Panc1 (cell line): Measurements from ENCODE around the gene AKAP8L.

ENCODE experiments used
- POLR2AphosphoS5 ChIP-seq: IDR thresholded peaks from 2 replicates; pipeline ENCODE4 v1.6.1; 2012; ENCODE audit warnings: mild to moderate bottlenecking, low read depth, low read length, moderate library complexity
- TCF7L2 ChIP-seq: IDR thresholded peaks from 2 replicates; pipeline ENCODE4 v1.6.1; 2011; ENCODE audit warnings: mild to moderate bottlenecking, low read depth, low read length, inconsistent platforms
- TF ChIP-seq, protein P1 (sequence below): fragments of 450-650 bp; IDR thresholded peaks from 2 replicates; pipeline ENCODE4 v1.5.1; 2017; ENCODE audit warnings: mild to moderate bottlenecking
- TF ChIP-seq, protein P2 (sequence below), 2 experiments: IDR thresholded peaks; 2 replicates each; pipeline ENCODE4 v1.6.1; 2011 to 2012; ENCODE audit warnings: low read depth in 2 of 2, control low read depth in 1 of 2, low read length in 1 of 2, mild to moderate bottlenecking in 1 of 2, moderate library complexity in 1 of 2; ENCODE audit not compliant: insufficient read depth in 1 of 2

DNA sequence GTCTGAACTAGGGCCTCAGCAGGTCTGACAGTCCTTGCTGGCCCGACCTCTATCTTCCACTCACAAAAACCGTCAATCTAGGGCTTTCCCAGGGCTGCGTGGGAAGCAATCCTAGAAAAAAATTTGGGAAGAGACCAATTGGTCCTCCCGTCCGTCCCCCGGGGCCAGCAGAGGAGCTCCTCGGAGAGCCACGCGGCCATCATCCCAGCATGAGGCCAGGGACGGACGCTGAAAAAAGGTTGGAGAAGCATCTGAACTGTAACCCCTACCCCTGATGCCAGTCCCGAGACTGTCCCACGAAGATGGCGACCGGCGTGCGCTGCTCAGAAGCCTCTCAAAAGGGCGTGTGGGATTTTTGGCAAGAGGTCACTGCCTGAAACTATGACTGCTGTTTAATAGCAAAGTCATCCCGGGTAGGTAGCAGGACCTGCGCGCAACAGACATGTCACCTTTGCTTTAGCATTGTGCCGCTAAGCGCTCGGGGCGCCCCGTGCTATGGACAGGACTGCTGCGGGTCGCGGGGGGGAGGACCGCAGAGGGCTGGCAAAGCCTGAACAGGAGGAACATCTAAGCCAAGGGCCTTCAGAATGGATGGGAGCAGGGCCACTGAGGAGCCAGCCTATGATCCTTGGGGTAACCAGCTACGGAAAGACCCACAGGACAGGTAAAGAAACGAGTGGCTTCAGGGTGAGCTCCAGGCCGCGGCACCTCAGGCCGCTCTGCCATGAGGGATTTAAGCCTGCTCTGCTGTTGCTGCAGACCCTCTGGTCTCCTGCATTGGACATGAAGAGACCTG is 49.8 kb downstream of the AKAP8L start:
- TF ChIP-seq, protein P1, sequence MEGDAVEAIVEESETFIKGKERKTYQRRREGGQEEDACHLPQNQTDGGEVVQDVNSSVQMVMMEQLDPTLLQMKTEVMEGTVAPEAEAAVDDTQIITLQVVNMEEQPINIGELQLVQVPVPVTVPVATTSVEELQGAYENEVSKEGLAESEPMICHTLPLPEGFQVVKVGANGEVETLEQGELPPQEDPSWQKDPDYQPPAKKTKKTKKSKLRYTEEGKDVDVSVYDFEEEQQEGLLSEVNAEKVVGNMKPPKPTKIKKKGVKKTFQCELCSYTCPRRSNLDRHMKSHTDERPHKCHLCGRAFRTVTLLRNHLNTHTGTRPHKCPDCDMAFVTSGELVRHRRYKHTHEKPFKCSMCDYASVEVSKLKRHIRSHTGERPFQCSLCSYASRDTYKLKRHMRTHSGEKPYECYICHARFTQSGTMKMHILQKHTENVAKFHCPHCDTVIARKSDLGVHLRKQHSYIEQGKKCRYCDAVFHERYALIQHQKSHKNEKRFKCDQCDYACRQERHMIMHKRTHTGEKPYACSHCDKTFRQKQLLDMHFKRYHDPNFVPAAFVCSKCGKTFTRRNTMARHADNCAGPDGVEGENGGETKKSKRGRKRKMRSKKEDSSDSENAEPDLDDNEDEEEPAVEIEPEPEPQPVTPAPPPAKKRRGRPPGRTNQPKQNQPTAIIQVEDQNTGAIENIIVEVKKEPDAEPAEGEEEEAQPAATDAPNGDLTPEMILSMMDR: no peak
- TF ChIP-seq TCF7L2: no peak
- no peak for TF ChIP-seq POLR2AphosphoS5
- TF ChIP-seq, protein P2, sequence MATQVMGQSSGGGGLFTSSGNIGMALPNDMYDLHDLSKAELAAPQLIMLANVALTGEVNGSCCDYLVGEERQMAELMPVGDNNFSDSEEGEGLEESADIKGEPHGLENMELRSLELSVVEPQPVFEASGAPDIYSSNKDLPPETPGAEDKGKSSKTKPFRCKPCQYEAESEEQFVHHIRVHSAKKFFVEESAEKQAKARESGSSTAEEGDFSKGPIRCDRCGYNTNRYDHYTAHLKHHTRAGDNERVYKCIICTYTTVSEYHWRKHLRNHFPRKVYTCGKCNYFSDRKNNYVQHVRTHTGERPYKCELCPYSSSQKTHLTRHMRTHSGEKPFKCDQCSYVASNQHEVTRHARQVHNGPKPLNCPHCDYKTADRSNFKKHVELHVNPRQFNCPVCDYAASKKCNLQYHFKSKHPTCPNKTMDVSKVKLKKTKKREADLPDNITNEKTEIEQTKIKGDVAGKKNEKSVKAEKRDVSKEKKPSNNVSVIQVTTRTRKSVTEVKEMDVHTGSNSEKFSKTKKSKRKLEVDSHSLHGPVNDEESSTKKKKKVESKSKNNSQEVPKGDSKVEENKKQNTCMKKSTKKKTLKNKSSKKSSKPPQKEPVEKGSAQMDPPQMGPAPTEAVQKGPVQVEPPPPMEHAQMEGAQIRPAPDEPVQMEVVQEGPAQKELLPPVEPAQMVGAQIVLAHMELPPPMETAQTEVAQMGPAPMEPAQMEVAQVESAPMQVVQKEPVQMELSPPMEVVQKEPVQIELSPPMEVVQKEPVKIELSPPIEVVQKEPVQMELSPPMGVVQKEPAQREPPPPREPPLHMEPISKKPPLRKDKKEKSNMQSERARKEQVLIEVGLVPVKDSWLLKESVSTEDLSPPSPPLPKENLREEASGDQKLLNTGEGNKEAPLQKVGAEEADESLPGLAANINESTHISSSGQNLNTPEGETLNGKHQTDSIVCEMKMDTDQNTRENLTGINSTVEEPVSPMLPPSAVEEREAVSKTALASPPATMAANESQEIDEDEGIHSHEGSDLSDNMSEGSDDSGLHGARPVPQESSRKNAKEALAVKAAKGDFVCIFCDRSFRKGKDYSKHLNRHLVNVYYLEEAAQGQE (IDR thresholded peaks at IDR 0.05; ENCODE audit: insufficient read depth in 1 of 2, low read depth in 2 of 2, low read length in 1 of 2): no peak
